ENCODE data around the gene PARVB. TPM values are rescaled to one million over a fixed set of nuclear protein-coding genes. Genes with fewer than 3 reads are reported as not detected.

The PARVB gene
- polyA plus RNA-seq, 1 experiment = 49.5 TPM

GRCh38 chr22:43980579-43980978, 43.5 kb upstream of the PARVB start:
- DNase-seq (ENCODE audit: low read depth, low spot score) = no peak
- POLR2A ChIA-PET = no interaction called here
- no peaks in the 10 kb centered on the region for H3K27me3 ChIP-seq (ENCODE audit: control insufficient read depth, insufficient read depth, low read length)
- H3K27ac ChIP-seq (ENCODE audit: low read depth, low read length) = no peak overlapping the region
- H3K4me3 ChIP-seq (ENCODE audit: low read depth, low read length) = no peak overlapping the region
- CTCF ChIA-PET = interaction anchor here (1.0 kb wide), 1 partner anchor 13 kb away, joined by 4 read pairs; no protein-coding TSS in a partner anchor
- H3K9me3 ChIP-seq (ENCODE audit: control insufficient read depth, insufficient read depth, low read length) = no peaks in the 10 kb centered on the region
- TF ChIP-seq, protein P1, sequence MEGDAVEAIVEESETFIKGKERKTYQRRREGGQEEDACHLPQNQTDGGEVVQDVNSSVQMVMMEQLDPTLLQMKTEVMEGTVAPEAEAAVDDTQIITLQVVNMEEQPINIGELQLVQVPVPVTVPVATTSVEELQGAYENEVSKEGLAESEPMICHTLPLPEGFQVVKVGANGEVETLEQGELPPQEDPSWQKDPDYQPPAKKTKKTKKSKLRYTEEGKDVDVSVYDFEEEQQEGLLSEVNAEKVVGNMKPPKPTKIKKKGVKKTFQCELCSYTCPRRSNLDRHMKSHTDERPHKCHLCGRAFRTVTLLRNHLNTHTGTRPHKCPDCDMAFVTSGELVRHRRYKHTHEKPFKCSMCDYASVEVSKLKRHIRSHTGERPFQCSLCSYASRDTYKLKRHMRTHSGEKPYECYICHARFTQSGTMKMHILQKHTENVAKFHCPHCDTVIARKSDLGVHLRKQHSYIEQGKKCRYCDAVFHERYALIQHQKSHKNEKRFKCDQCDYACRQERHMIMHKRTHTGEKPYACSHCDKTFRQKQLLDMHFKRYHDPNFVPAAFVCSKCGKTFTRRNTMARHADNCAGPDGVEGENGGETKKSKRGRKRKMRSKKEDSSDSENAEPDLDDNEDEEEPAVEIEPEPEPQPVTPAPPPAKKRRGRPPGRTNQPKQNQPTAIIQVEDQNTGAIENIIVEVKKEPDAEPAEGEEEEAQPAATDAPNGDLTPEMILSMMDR (IDR thresholded peaks at IDR 0.05; ENCODE audit: low read depth, low read length) = no peak

GRCh38 chr22:43980996-43981395, 43.1 kb upstream of the PARVB start:
- POLR2A ChIA-PET = no interaction called here

DNA sequence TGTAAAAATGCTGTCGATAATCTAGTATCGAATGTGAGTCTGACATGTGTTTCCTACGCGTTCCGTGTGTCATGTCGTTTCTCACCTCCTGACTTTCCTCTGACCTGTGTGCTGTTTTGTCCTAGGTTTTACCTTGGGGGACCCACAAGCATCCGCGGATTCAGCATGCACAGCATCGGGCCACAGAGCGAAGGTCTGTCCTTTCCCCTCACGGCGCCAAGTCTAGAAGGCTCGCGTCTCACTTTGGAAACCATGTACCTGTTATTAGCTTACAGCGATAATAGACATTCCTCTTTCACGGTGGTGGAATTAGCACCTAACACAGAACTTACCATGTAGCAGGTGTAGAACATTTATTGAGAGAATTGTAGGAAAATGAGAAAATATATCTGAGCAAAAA, 40.3 kb upstream of the PARVB start:
- TF ChIP-seq, protein P1 (IDR thresholded peaks at IDR 0.05; ENCODE audit: low read depth, low read length) = no peak
- DNase-seq (ENCODE audit: low read depth, low spot score) = no peak
- POLR2A ChIA-PET = no interaction called here
- Histone ChIP-seq H3K27me3 (ENCODE audit: control insufficient read depth, insufficient read depth, low read length) (no peaks in the 10 kb centered on the region), H3K27ac (ENCODE audit: low read depth, low read length) (no peak overlapping the region), H3K9me3 (ENCODE audit: control insufficient read depth, insufficient read depth, low read length) (no peaks in the 10 kb centered on the region), H3K4me3 (ENCODE audit: low read depth, low read length) (no peak overlapping the region)
- CTCF ChIA-PET = interaction anchor here (0.6 to 1.7 kb wide), 2 partner anchors 9 to 38 kb away, joined by 3 to 7 read pairs; no protein-coding TSS in a partner anchor

More at GRCh38 chr22:43980996-43981395, 43.1 kb upstream of the PARVB start:
- Histone ChIP-seq H3K9me3 (ENCODE audit: control insufficient read depth, insufficient read depth, low read length) (no peaks in the 10 kb centered on the region), H3K27me3 (ENCODE audit: control insufficient read depth, insufficient read depth, low read length) (no peaks in the 10 kb centered on the region), H3K4me3 (ENCODE audit: low read depth, low read length) (no peak overlapping the region), H3K27ac (ENCODE audit: low read depth, low read length) (no peak overlapping the region)
- DNase-seq (ENCODE audit: low read depth, low spot score) = no peak
- CTCF ChIA-PET = interaction anchor here (1.8 kb wide), 1 partner anchor 12 kb away, joined by 7 read pairs; no protein-coding TSS in a partner anchor
- TF ChIP-seq, protein P1 (IDR thresholded peaks at IDR 0.05; ENCODE audit: low read depth, low read length) = no peak

- TF ChIP-seq, protein P1 (IDR thresholded peaks at IDR 0.05; ENCODE audit: low read depth, low read length) = no peak
- Histone ChIP-seq H3K9me3 (ENCODE audit: control insufficient read depth, insufficient read depth, low read length) (no peaks in the 10 kb centered on the region), H3K27ac (ENCODE audit: low read depth, low read length) (no peak overlapping the region), H3K4me3 (ENCODE audit: low read depth, low read length) (no peak overlapping the region), H3K27me3 (ENCODE audit: control insufficient read depth, insufficient read depth, low read length) (no peaks in the 10 kb centered on the region)
- no peak for DNase-seq (ENCODE audit: low read depth, low spot score)
- POLR2A ChIA-PET = no interaction called here
- CTCF ChIA-PET = interaction anchor here (0.7 kb wide), 1 partner anchor 697 kb away, joined by 4 read pairs; no protein-coding TSS in a partner anchor
These were observed 38.6 kb upstream of the PARVB start for GRCh38 chr22:43985532-43985931.

DNA sequence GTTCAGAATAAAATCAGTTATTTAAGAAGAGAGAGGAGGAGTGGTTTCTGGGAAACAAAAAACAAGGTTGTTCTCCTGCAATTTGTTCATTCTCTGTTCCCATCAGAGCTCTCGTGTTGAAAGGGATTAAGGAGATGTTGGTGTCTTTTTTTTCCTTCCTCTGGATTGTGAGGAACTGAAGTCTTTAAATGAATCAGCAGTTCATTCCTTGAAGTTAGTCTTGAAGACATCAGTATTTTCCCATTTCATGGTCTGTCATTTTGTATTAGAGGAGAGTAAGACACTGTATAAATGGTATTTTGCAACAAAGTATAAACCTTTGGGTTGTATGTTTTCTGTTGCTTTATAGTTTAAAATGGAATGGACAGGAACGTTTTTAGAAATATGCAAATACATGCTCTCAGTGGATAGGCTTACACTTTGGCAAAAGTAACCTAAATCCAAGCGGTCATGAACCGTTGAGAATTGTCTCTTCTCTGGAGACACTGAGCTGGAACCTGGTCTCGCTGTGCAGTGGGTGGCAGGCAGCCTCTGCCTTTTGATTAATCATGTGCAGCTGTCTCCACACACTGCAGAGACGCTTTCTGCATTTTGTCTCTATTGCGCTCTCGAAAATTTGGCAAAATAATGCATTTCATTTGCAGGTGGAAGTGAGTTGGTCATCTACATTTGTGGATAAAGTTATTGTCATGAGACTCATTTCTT, 35.8 kb upstream of the PARVB start:
- no peak for DNase-seq (ENCODE audit: low read depth, low spot score)
- ChIA-PET CTCF (interaction anchor here (1.1 kb wide), 1 partner anchor 97 kb away, joined by 3 read pairs; no protein-coding TSS in a partner anchor), POLR2A (no interaction called here)
- Histone ChIP-seq H3K9me3 (ENCODE audit: control insufficient read depth, insufficient read depth, low read length) (no peaks in the 10 kb centered on the region), H3K4me3 (ENCODE audit: low read depth, low read length) (no peak overlapping the region), H3K27me3 (ENCODE audit: control insufficient read depth, insufficient read depth, low read length) (no peaks in the 10 kb centered on the region), H3K27ac (ENCODE audit: low read depth, low read length) (no peak overlapping the region)
- TF ChIP-seq, protein P1 (IDR thresholded peaks at IDR 0.05; ENCODE audit: low read depth, low read length) = no peak

Data from AG04450 (cell line).